HG02588 (cell line): ENCODE measurements around the gene ELOB.

Source experiments
- ATAC-seq: cut with Tn5 transposase; IDR thresholded peaks from one replicate; pipeline ENCODE4 v1.9.1; 2021; ENCODE audit warnings: mild to moderate bottlenecking, moderate library complexity; ENCODE audit not compliant: unreplicated experiment

ELOB gene

GRCh38 chr16:2811703-2812471 lies 34.8 kb upstream of the ELOB start:
- ATAC-seq: no peak

- ATAC-seq: no peak
Measured at GRCh38 chr16:2810651-2811050, 33.6 kb upstream of the ELOB start.

- ATAC-seq: no peak
Measured at GRCh38 chr16:2809149-2809760, 32.2 kb upstream of the ELOB start.

- ATAC-seq: no peak
Measured at GRCh38 chr16:2808181-2808580, 31.1 kb upstream of the ELOB start.

GRCh38 chr16:2806286-2806685 lies 29.2 kb upstream of the ELOB start:
- no peak for ATAC-seq

GRCh38 chr16:2804728-2805127 lies 27.6 kb upstream of the ELOB start:
- ATAC-seq: no peak

- no peak for ATAC-seq
Measured at GRCh38 chr16:2803545-2804195, 26.6 kb upstream of the ELOB start.

GRCh38 chr16:2799859-2800226 lies 22.8 kb upstream of the ELOB start:
- ATAC-seq: no peak

- no peak for ATAC-seq
Measured at GRCh38 chr16:2799205-2799858, 22.3 kb upstream of the ELOB start.

- ATAC-seq: no peak
Measured at GRCh38 chr16:2798723-2799204, 21.7 kb upstream of the ELOB start.

GRCh38 chr16:2795395-2796143 lies 18.5 kb upstream of the ELOB start:
- ATAC-seq: no peak

- no peak for ATAC-seq
Measured at GRCh38 chr16:2792940-2793339, 15.9 kb upstream of the ELOB start.

GRCh38 chr16:2791174-2791573 lies 14.1 kb upstream of the ELOB start:
- no peak for ATAC-seq

GRCh38 chr16:2790631-2791030 lies 13.6 kb upstream of the ELOB start:
- ATAC-seq: no peak

GRCh38 chr16:2787961-2788360 lies 10.9 kb upstream of the ELOB start:
- ATAC-seq: no peak

- no peak for ATAC-seq
Measured at GRCh38 chr16:2787406-2787805, 10.3 kb upstream of the ELOB start, which contains the start of gene PRSS33. Gene PRSS33 (minus strand): TSS chr16:2787560. CDS start chr16:2786547, 1,013 bp downstream.

- ATAC-seq: no peak
Measured at GRCh38 chr16:2786826-2787151, 9.7 kb upstream of the ELOB start.

- no peak for ATAC-seq
Measured at GRCh38 chr16:2786061-2786825, 9.2 kb upstream of the ELOB start.

GRCh38 chr16:2785101-2785991 lies 8.3 kb upstream of the ELOB start:
- ATAC-seq: no peak
